Heart left ventricle (tissue), 13 donors: Measurements from ENCODE around the gene CREG2.

ENCODE experiments used
- CTCF ChIP-seq, 12 donors: fragments of 200-600 bp; sonication (generic) in 4 of 12; IDR thresholded peaks; one replicate each; pipeline versions ENCODE4 v1.5.0 to v1.8.0; 2018 to 2022; ENCODE audit warnings: antibody characterized with exemption in 12 of 12, mild to moderate bottlenecking in 5 of 12
- POLR2A ChIP-seq, 2 donors: fragments of 450-650 bp; IDR thresholded peaks; one replicate each; pipeline ENCODE4 v1.6.1; 2017; ENCODE audit warnings: antibody characterized with exemption in 2 of 2, mild to moderate bottlenecking in 2 of 2, moderate library complexity in 2 of 2
- donor health status: ischemic (EF 13 %, LVEDD 7.1; RV severe dilation, severe dysfunction).
- donor health status: DM: no; HTN: yes; CAD: no.
- donor health status: DM: no; HTN: no; CAD: no.
- donor health status: ischemic (EF 25% LVEDD 6.9; RV normal size, moderate dysfunction).
- donor health status: ischemic (EF 25% LVEDD 5.7; RV mildly dilated, moderate dysfunction).
- donor health status: ischemic (EF 35%, LVEDD 5.7; RV mildly dilated, moderate dysfunction).
- donor health status: nonischemic (EF 11% LVEDD 7.7; RV severe dilation, severe dysfunction).
- donor health status: DM: yes; HTN: yes; CAD: no.
- donor health status: PGD.
- donor health status: ischemic (EF 29% LVEDD 5.4; RV normal size, mild dysfunction).
- donor health status: nonischemic (EF 23%, LVEDD 6.1; RV moderate dilation, normal function).

- TF ChIP-seq CTCF (IDR thresholded peaks at IDR 0.05) (no peak), POLR2A (IDR thresholded peaks at IDR 0.05) (no peak)
Measured at GRCh38 chr2:101403745-101404144, 16.4 kb upstream of the CREG2 start.
